Measurements from ENCODE around the gene CNTN4.

Gene CNTN4

DNA sequence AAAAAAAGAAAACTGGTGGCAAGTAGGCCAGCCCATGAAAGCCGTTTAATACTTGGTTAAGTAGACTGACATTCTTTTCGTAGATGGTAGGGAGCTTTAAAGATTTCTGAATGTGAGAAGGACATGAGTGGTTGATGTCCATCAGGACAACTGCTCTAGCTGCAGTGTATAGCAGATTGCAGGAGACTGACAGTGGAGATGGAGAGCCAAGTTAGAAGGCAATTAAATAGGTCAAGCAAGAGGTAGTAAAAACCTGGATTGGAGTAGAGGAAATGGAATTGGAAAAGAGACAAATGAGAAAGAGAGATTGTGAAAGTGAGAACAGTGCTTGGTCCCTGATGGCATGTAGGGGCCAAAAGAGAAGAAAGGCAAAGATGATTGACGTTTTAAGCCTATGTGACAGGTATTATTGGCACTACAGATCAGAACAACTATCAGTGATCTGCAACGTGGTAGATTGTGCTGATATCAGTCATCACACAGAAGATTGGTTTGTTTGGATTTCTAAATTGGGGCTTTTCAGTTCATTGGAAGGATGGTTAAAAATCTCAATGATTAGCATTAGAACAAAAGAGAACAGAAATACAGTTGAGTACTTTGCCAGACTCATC lies 74.0 kb downstream of the CNTN4 start:
- Histone ChIP-seq H3K27me3 (replicated peaks) (no peaks in the 10 kb centered on the region), H3K4me3 (ENCODE audit: low read depth, low read length) (no peak overlapping the region), H3K27ac (no peak overlapping the region), H3K36me3 (replicated peaks) (no peaks in the 10 kb centered on the region)
- TF ChIP-seq, protein P1, sequence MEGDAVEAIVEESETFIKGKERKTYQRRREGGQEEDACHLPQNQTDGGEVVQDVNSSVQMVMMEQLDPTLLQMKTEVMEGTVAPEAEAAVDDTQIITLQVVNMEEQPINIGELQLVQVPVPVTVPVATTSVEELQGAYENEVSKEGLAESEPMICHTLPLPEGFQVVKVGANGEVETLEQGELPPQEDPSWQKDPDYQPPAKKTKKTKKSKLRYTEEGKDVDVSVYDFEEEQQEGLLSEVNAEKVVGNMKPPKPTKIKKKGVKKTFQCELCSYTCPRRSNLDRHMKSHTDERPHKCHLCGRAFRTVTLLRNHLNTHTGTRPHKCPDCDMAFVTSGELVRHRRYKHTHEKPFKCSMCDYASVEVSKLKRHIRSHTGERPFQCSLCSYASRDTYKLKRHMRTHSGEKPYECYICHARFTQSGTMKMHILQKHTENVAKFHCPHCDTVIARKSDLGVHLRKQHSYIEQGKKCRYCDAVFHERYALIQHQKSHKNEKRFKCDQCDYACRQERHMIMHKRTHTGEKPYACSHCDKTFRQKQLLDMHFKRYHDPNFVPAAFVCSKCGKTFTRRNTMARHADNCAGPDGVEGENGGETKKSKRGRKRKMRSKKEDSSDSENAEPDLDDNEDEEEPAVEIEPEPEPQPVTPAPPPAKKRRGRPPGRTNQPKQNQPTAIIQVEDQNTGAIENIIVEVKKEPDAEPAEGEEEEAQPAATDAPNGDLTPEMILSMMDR (IDR thresholded peaks at IDR 0.05; ENCODE audit: low read depth, low read length, missing control alignments): no peak
- no peak for DNase-seq
- in situ Hi-C loops (cut with HindIII; ENCODE audit: low pct_ligation_motif_present, low sequenced_read_pairs): no loop called here

DNA sequence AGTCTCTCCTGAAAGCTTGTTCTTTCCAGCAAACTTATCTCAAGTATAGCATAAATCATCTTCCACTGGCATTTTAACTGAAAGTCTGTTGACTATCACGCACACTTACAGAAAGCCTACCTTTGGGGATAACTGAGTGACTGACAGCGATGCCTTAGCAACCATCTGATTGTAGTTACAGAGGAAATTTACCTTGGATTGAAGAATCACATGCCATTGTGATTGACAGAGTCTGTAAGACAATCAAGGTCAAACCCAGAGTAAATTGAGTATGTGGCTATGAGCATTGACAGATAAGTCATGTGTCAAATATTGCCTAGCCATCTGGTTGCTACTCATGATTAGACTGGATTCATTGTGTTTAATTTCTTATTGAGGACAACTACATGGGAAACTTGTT lies 82.0 kb downstream of the CNTN4 start:
- in situ Hi-C loops (cut with HindIII; ENCODE audit: low pct_ligation_motif_present, low sequenced_read_pairs): no loop called here
- H3K36me3 ChIP-seq (replicated peaks): no peaks in the 10 kb centered on the region
- DNase-seq: no peak
- H3K4me3 ChIP-seq (ENCODE audit: low read depth, low read length): no peak overlapping the region
- no peaks in the 10 kb centered on the region for H3K27me3 ChIP-seq (replicated peaks)
- TF ChIP-seq, protein P1 (IDR thresholded peaks at IDR 0.05; ENCODE audit: low read depth, low read length, missing control alignments): no peak
- no peak overlapping the region for H3K27ac ChIP-seq

DNA sequence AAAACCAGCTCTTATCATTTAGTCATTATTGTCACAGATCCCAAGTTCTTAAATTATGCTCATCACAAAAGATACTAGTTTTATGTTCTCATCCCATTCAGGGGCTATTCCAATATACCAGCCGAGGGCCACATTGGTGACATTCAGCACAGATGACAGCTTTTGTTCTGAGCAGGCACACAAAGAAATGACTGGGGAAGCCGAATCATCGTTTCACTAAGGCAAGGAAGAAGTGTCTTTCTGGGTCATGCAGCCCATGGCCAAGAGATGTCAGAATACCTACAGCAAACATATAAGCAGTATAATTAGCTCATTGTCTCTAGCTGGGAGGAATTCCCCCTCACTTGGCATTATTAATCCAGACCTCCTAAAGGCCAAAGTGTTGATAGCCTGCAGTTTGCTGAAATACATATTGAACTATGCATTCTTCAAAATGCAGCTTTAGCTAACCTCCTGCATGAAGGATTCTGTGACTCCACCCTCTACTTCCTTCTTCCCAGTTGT lies 100.2 kb downstream of the CNTN4 start:
- Histone ChIP-seq H3K27me3 (replicated peaks) (no peaks in the 10 kb centered on the region), H3K27ac (no peak overlapping the region), H3K36me3 (replicated peaks) (no peaks in the 10 kb centered on the region), H3K4me3 (ENCODE audit: low read depth, low read length) (no peak overlapping the region)
- TF ChIP-seq, protein P1 (IDR thresholded peaks at IDR 0.05; ENCODE audit: low read depth, low read length, missing control alignments): no peak
- in situ Hi-C loops (cut with HindIII; ENCODE audit: low pct_ligation_motif_present, low sequenced_read_pairs): no loop called here
- no peak for DNase-seq

DNA sequence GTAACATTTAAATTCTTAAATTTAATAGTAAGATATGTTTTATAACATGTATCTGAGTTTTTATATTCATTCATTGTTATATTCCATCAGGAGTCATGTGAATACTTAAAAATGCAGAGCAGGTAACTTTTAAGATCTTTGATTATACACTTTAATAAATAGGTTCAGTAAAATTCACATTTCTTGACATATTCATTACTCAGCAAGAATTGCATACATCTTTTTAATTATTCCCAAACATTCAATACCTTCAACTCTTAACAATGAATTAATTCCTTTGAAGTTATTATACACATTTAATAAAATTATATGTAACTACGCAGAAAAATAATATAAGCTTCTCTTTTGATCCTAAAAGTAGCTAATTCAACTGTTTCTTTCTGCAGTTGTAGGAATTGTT lies 105.4 kb downstream of the CNTN4 start:
- in situ Hi-C loops (cut with HindIII; ENCODE audit: low pct_ligation_motif_present, low sequenced_read_pairs): no loop called here
- TF ChIP-seq, protein P1 (IDR thresholded peaks at IDR 0.05; ENCODE audit: low read depth, low read length, missing control alignments): no peak
- H3K27me3 ChIP-seq (replicated peaks): no peaks in the 10 kb centered on the region
- DNase-seq: no peak
- H3K27ac ChIP-seq: no peak overlapping the region
- no peak overlapping the region for H3K4me3 ChIP-seq (ENCODE audit: low read depth, low read length)
- no peaks in the 10 kb centered on the region for H3K36me3 ChIP-seq (replicated peaks)

DNA sequence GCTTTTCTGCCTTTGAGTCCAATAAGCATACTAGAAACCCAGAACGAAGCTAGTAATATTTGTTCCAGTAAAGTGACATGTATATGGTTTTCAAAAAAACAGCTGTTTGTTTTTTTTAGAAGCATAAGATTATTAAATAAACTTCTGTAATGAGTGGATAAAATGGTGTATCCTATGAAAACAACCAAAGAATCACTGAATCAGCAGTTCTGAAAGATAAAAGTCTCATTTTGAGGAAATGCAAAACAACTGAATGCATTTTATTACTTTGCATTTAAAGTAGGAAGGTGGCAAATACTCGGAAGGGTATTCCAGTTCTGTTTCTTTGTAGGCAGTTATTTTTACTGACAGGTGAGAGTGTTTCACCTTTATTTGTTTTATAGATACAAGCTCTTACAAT lies 107.0 kb downstream of the CNTN4 start:
- Histone ChIP-seq H3K27ac (no peak overlapping the region), H3K27me3 (replicated peaks) (no peaks in the 10 kb centered on the region), H3K4me3 (ENCODE audit: low read depth, low read length) (no peak overlapping the region), H3K36me3 (replicated peaks) (no peaks in the 10 kb centered on the region)
- TF ChIP-seq, protein P1 (IDR thresholded peaks at IDR 0.05; ENCODE audit: low read depth, low read length, missing control alignments): no peak
- in situ Hi-C loops (cut with HindIII; ENCODE audit: low pct_ligation_motif_present, low sequenced_read_pairs): no loop called here
- no peak for DNase-seq

DNA sequence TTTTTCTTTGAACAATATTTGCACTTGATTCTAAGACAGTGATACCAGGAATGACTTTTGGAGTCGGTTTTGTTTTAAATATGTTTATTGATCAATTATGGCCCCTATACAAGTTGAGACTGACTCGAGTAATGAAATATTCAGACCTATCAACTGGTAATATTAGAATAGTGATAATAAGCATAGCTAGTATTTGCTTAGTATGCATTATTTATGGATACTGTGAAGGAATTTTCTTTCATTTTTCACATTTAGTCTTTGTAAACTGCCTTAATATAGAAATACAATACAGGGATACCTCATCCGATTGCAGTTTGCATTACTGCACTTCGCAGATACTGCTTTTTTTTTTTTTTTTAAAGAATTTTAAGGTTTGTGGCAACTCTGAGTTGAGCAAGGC lies 107.9 kb downstream of the CNTN4 start:
- TF ChIP-seq, protein P1 (IDR thresholded peaks at IDR 0.05; ENCODE audit: low read depth, low read length, missing control alignments): no peak
- DNase-seq: no peak
- in situ Hi-C loops (cut with HindIII; ENCODE audit: low pct_ligation_motif_present, low sequenced_read_pairs): no loop called here

More for the DNA sequence above, 107.9 kb downstream of the CNTN4 start:
- no peaks in the 10 kb centered on the region for H3K27me3 ChIP-seq (replicated peaks)
- no peak overlapping the region for H3K27ac ChIP-seq
- H3K4me3 ChIP-seq (ENCODE audit: low read depth, low read length): no peak overlapping the region
- no peaks in the 10 kb centered on the region for H3K36me3 ChIP-seq (replicated peaks)

Data from brain microvascular endothelial cell (primary cell).